Chondrocyte (in vitro differentiated cells): ENCODE data around the gene ABHD5. TPM values are rescaled to one million over a fixed set of nuclear protein-coding genes. Genes with fewer than 3 reads are reported as not detected.
A peak's percentile ranks its signal among the peaks of the same experiment; 100 is the strongest.

Experiments
- DNase-seq: peaks from one replicate; pipeline ENCODE4 v3.0.0; 2021; ENCODE audit warnings: mixed read lengths, low spot score
- H3K27ac Mint-ChIP-seq: one replicate; pipeline ENCODE4 v1.8.0; 2021; ENCODE audit warnings: mild to moderate bottlenecking, moderate library complexity, mixed read lengths; ENCODE audit not compliant: unreplicated experiment
- H3K27me3 Mint-ChIP-seq: 2 replicates; pipeline ENCODE4 v1.8.0; 2021; ENCODE audit warnings: low read depth, mixed read lengths
- H3K36me3 Mint-ChIP-seq: 2 replicates; pipeline ENCODE4 v1.8.0; 2021; ENCODE audit warnings: low read depth, mixed read lengths
- H3K4me1 Mint-ChIP-seq: 2 replicates; pipeline ENCODE4 v1.8.0; 2021; ENCODE audit warnings: low read depth, mild to moderate bottlenecking, mixed read lengths
- H3K4me3 Mint-ChIP-seq: one replicate; pipeline ENCODE4 v1.8.0; 2021; ENCODE audit warnings: mild to moderate bottlenecking, moderate library complexity, mixed read lengths; ENCODE audit not compliant: unreplicated experiment
- H3K9me3 Mint-ChIP-seq: 2 replicates; pipeline ENCODE4 v1.8.0; 2021; ENCODE audit warnings: low read depth, mixed read lengths
- CTCF ChIP-seq: fragments of 200-600 bp; sonication (generic); IDR thresholded peaks from 2 replicates; pipeline ENCODE4 v1.5.0; 2021; ENCODE audit warnings: antibody characterized with exemption, mild to moderate bottlenecking, moderate library complexity
- total RNA-seq: library from RNA; stranded (reverse); gene quantifications from 3 replicates; pipeline ENCODE4 v1.2.1, GENCODE V29; 2021

ABHD5 gene
- total RNA-seq, 1 donor from 2014 or later, result 12.7 TPM

GRCh38 chr3:43769885-43770425, 79.2 kb downstream of the ABHD5 start:
- TF ChIP-seq CTCF, result no peak
- Mint-ChIP-seq H3K27me3 (no peaks in the 10 kb centered on the region), H3K4me1 (peaks cover 45% of the 10 kb centered on the region), H3K27ac (peak overlapping the region; percentile 80), H3K9me3 (no peaks in the 10 kb centered on the region), H3K4me3 (peak overlapping the region; percentile 62), H3K36me3 (no peaks in the 10 kb centered on the region)
- no peak for DNase-seq

GRCh38 chr3:43770426-43771103, 79.8 kb downstream of the ABHD5 start:
- Mint-ChIP-seq H3K4me3 (no peak overlapping the region), H3K4me1 (peaks cover 44% of the 10 kb centered on the region), H3K27me3 (no peaks in the 10 kb centered on the region), H3K9me3 (no peaks in the 10 kb centered on the region), H3K36me3 (no peaks in the 10 kb centered on the region), H3K27ac (peak overlapping the region; percentile 80)
- no peak for DNase-seq
- no peak for TF ChIP-seq CTCF

GRCh38 chr3:43771610-43772009, 80.9 kb downstream of the ABHD5 start:
- Mint-ChIP-seq H3K27ac (no peak overlapping the region), H3K4me1 (peaks cover 36% of the 10 kb centered on the region), H3K36me3 (no peaks in the 10 kb centered on the region), H3K4me3 (no peak overlapping the region), H3K9me3 (no peaks in the 10 kb centered on the region), H3K27me3 (no peaks in the 10 kb centered on the region)
- DNase-seq, result no peak
- TF ChIP-seq CTCF, result no peak

GRCh38 chr3:43773273-43774094, 82.7 kb downstream of the ABHD5 start:
- Mint-ChIP-seq H3K27ac (peak overlapping the region; percentile 64), H3K4me1 (peaks cover 31% of the 10 kb centered on the region), H3K36me3 (no peaks in the 10 kb centered on the region), H3K27me3 (no peaks in the 10 kb centered on the region), H3K9me3 (no peaks in the 10 kb centered on the region), H3K4me3 (no peak overlapping the region)
- no peak for TF ChIP-seq CTCF
- no peak for DNase-seq

GRCh38 chr3:43774799-43775198, 84.1 kb downstream of the ABHD5 start:
- no peak overlapping the region for H3K27ac Mint-ChIP-seq
- no peaks in the 10 kb centered on the region for H3K36me3 Mint-ChIP-seq
- H3K4me3 Mint-ChIP-seq, result no peak overlapping the region
- no peaks in the 10 kb centered on the region for H3K9me3 Mint-ChIP-seq
- TF ChIP-seq CTCF, result no peak
- no peak for DNase-seq
- H3K27me3 Mint-ChIP-seq, result no peaks in the 10 kb centered on the region
- H3K4me1 Mint-ChIP-seq, result peaks cover 20% of the 10 kb centered on the region
